ENCODE measurements around the gene SURF2.

The SURF2 gene

GRCh38 chr9:133353548-133353947, 2.8 kb upstream of the SURF2 start:
- TF ChIP-seq CTCF (IDR thresholded peaks at IDR 0.05; ENCODE audit: control insufficient read depth, extremely low read depth, insufficient read depth) = no peak
- no peak for DNase-seq (ENCODE audit: low read depth)
- no peak overlapping the region for H3K4me3 ChIP-seq (ENCODE audit: low read depth, low read length)

DNA sequence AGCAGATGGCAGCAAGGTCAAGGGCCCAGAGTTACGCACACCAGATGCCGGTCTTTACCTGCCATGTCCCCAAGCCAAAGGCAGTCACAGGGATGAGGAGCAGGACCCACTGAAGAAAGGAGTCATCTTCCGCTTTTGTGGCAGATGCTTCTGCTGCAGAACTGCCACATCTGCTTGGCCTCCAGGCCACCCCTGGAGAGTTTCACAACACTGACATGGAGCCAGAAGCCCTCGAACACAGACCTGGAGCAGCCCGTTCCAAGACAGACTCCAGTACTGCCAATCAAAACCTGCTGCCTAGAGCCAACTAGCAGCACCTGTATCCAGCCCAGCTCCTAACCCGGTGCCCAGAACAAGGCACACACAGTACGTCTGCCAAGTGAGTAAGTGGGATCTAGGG, 1.6 kb upstream of the SURF2 start:
- no peak for TF ChIP-seq CTCF (IDR thresholded peaks at IDR 0.05; ENCODE audit: control insufficient read depth, extremely low read depth, insufficient read depth)
- H3K4me3 ChIP-seq (ENCODE audit: low read depth, low read length) = peak overlapping the region; percentile 87
- no peak for DNase-seq (ENCODE audit: low read depth)

DNA sequence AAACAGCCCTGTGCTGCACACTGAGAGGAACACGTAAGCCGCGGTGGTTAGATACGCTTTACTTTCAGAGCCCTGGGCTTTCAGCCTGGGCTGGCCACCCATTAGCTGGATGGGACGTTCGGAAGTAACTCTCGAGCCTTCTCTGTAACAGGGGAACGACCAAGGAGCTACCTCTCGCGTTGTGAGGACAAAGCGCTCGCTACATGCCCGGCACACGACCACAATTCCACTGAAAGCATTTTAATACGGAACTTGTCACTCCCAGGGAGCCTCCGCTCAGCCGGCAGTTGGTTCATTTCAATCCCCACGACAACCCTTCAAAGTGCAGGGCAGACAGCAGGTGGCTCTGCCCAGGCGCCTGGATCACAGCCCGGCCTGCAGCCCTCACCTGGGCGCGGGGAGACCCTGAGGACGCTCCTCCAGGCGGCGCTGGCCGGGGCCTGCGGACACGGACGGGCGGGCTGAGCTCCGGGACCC, 431 bp upstream of the SURF2 start:
- TF ChIP-seq CTCF (IDR thresholded peaks at IDR 0.05; ENCODE audit: control insufficient read depth, extremely low read depth, insufficient read depth) = no peak
- H3K4me3 ChIP-seq (ENCODE audit: low read depth, low read length) = peak overlapping the region; percentile 87
- DNase-seq (ENCODE audit: low read depth) = no peak

GRCh38 chr9:133357656-133358055, 1.3 kb downstream of the SURF2 start:
- peak overlapping the region; percentile 87 for H3K4me3 ChIP-seq (ENCODE audit: low read depth, low read length)
- no peak for TF ChIP-seq CTCF (IDR thresholded peaks at IDR 0.05; ENCODE audit: control insufficient read depth, extremely low read depth, insufficient read depth)
- no peak for DNase-seq (ENCODE audit: low read depth)

- no peak for DNase-seq (ENCODE audit: low read depth)
- TF ChIP-seq CTCF (IDR thresholded peaks at IDR 0.05; ENCODE audit: control insufficient read depth, extremely low read depth, insufficient read depth) = 0 out of 2 replicates have a peak, but pooled peaks have one; percentile 5
- H3K4me3 ChIP-seq (ENCODE audit: low read depth, low read length) = no peak overlapping the region
Observed at GRCh38 chr9:133359399-133360175, 3.2 kb downstream of the SURF2 start.

DNA sequence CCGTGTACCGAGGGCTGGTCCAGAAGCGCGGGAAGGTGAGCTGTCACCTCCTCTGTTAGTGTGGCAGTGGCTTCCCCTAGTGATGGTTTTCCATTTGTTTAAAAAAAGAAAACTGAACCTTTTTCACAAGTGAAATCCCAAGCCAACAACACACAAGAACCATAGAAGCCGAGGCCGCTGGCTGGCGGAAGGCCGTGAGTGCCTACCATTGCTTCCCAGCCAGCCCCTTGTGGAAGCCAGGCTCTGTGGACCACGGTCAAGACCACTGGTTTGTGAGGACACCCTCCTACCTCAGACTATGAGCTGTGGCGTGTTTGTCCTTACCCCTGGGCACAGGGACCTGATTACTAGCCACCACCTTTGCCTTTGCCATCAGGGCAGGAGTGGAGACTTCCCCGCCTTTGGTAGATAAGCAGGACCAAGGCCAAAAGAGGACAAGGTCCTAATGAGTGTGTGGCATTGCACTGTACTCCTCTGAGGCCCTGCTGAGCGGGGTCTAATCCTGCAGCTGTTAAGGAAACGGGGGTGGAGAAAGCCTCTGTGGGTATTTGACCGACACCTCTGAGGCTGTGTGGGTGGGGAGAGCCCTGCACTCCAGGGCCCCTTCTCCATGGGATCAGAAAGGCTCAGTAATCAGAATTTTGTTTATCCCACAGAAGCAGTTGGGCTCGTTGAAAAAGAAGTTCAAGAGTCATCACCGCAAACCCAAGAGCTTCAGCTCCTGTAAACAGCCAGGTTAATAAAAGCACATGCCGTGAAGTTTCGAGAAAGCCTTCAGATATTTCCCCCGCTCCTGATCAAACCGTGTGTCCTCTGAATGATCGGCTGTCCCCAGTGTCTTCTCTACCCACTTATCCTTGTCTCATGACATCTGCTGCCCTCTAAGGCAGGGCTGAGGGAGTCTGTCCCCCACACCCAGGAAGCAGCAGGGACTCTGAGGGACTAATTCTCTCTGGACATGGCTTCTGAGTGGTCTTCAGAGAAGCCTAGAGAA, 4.3 kb downstream of the SURF2 start:
- H3K4me3 ChIP-seq (ENCODE audit: low read depth, low read length) = no peak overlapping the region
- no peak for DNase-seq (ENCODE audit: low read depth)
- no peak for TF ChIP-seq CTCF (IDR thresholded peaks at IDR 0.05; ENCODE audit: control insufficient read depth, extremely low read depth, insufficient read depth)
